H9 (cell line): ENCODE data around the gene GET4. TPM values are rescaled to one million over a fixed set of nuclear protein-coding genes. Genes with fewer than 3 reads are reported as not detected.

ENCODE experiments used
- DNase-seq: peaks from one replicate; pipeline ENCODE4 v3.0.0-alpha.2; 2017
- H2AFZ ChIP-seq: one replicate; pipeline ENCODE4 v1.6.1; 2013; ENCODE audit warnings: mild to moderate bottlenecking, low read length, control low read depth, moderate library complexity
- H2AK5ac ChIP-seq: 2 replicates; pipeline ENCODE4 v1.6.1; 2013; ENCODE audit warnings: low read length, control low read depth, mixed read lengths; ENCODE audit not compliant: insufficient read length
- H2BK120ac ChIP-seq: one replicate; pipeline ENCODE4 v1.6.1; 2013; ENCODE audit warnings: low read depth, mild to moderate bottlenecking, low read length, control low read depth, inconsistent platforms; ENCODE audit not compliant: poor library complexity, severe bottlenecking
- H2BK12ac ChIP-seq: 2 replicates; pipeline ENCODE4 v1.6.1; 2013; ENCODE audit warnings: low read length, control low read depth, mixed read lengths, low read depth; ENCODE audit not compliant: insufficient read length
- H2BK15ac ChIP-seq: 2 replicates; pipeline ENCODE4 v1.6.1; 2013; ENCODE audit warnings: low read depth, low read length, control low read depth
- H2BK20ac ChIP-seq: one replicate; pipeline ENCODE4 v1.6.1; 2013; ENCODE audit warnings: low read depth, mild to moderate bottlenecking, low read length, control low read depth, inconsistent platforms; ENCODE audit not compliant: poor library complexity, severe bottlenecking
- H2BK5ac ChIP-seq: 2 replicates; pipeline ENCODE4 v1.6.1; 2013; ENCODE audit warnings: low read length, control low read depth, mixed read lengths; ENCODE audit not compliant: insufficient read length
- H3K14ac ChIP-seq: 2 replicates; pipeline ENCODE4 v1.6.1; 2013; ENCODE audit warnings: low read length, control low read depth; ENCODE audit not compliant: insufficient read depth
- H3K18ac ChIP-seq: 2 replicates; pipeline ENCODE4 v1.6.1; 2013; ENCODE audit warnings: low read depth, mild to moderate bottlenecking, mixed read lengths, low read length, control low read depth; ENCODE audit not compliant: insufficient read length
- H3K23ac ChIP-seq: 2 replicates; pipeline ENCODE4 v1.6.1; 2013; ENCODE audit warnings: low read length, control low read depth, mixed read lengths, low read depth; ENCODE audit not compliant: insufficient read length
- H3K23me2 ChIP-seq: 2 replicates; pipeline ENCODE4 v1.6.1; 2013; ENCODE audit warnings: low read depth, mild to moderate bottlenecking, mixed read lengths, low read length, control low read depth; ENCODE audit not compliant: insufficient read length, poor library complexity, severe bottlenecking
- H3K27ac ChIP-seq: 2 replicates; pipeline ENCODE4 v1.5.1; 2013; ENCODE audit warnings: low read length, control low read depth, mixed read lengths, low read depth; ENCODE audit not compliant: insufficient read length
- H3K27me3 ChIP-seq: 2 replicates; pipeline ENCODE4 v1.6.1; 2013; ENCODE audit warnings: low read length, control low read depth, inconsistent platforms; ENCODE audit not compliant: insufficient read depth
- H3K4ac ChIP-seq: 2 replicates; pipeline ENCODE4 v1.6.1; 2013; ENCODE audit warnings: low read depth, mild to moderate bottlenecking, control low read depth, inconsistent platforms, low read length, moderate library complexity
- H3K4me1 ChIP-seq: 2 replicates; pipeline ENCODE4 v1.6.1; 2013; ENCODE audit warnings: low read length, control low read depth, inconsistent platforms; ENCODE audit not compliant: insufficient read depth
- H3K4me2 ChIP-seq: 2 replicates; pipeline ENCODE4 v1.6.1; 2013; ENCODE audit warnings: low read length, control low read depth, mixed read lengths; ENCODE audit not compliant: insufficient read length, insufficient read depth
- H3K56ac ChIP-seq: 2 replicates; pipeline ENCODE4 v1.6.1; 2013; ENCODE audit warnings: low read depth, mild to moderate bottlenecking, mixed read lengths, low read length, control low read depth; ENCODE audit not compliant: insufficient read length
- H3K79me1 ChIP-seq: 2 replicates; pipeline ENCODE4 v1.6.1; 2013; ENCODE audit warnings: low read depth, mild to moderate bottlenecking, moderate library complexity, low read length, control low read depth, inconsistent platforms; ENCODE audit not compliant: insufficient read depth, poor library complexity, severe bottlenecking
- H3K79me2 ChIP-seq: 2 replicates; pipeline ENCODE4 v1.6.1; 2013; ENCODE audit warnings: low read length, control low read depth, inconsistent platforms; ENCODE audit not compliant: insufficient read depth
- H3K9ac ChIP-seq: 2 replicates; pipeline ENCODE4 v1.6.1; 2013; ENCODE audit warnings: low read length, control low read depth, mixed read lengths; ENCODE audit not compliant: insufficient read length; ENCODE audit errors: extremely low read depth
- H3K9me3 ChIP-seq: one replicate; pipeline ENCODE4 v1.6.1; 2013; ENCODE audit warnings: low read depth, low read length, inconsistent platforms; ENCODE audit not compliant: control insufficient read depth
- H3T11ph ChIP-seq: one replicate; pipeline ENCODE4 v1.6.1; 2013; ENCODE audit warnings: mild to moderate bottlenecking, low read length, control low read depth, inconsistent platforms
- H4K20me1 ChIP-seq: one replicate; pipeline ENCODE4 v1.6.1; 2013; ENCODE audit not compliant: control insufficient read depth, insufficient read length, insufficient read depth
- H4K5ac ChIP-seq: 2 replicates; pipeline ENCODE4 v1.6.1; 2013; ENCODE audit warnings: low read depth, mild to moderate bottlenecking, mixed read lengths, low read length, control low read depth; ENCODE audit not compliant: insufficient read length
- H4K8ac ChIP-seq: replicated peaks from 2 replicates; pipeline ENCODE4 v1.6.1; 2013; ENCODE audit warnings: low read length, control low read depth, mixed read lengths, low read depth; ENCODE audit not compliant: insufficient read length
- H4K91ac ChIP-seq: 2 replicates; pipeline ENCODE4 v1.6.1; 2013; ENCODE audit warnings: low read depth, mild to moderate bottlenecking, moderate library complexity, mixed read lengths, low read length, control low read depth; ENCODE audit not compliant: insufficient read length
- H3K27ac Mint-ChIP-seq, 3 experiments: 2 replicates in 2 of 3; 3 replicates in 1 of 3; pipeline ENCODE4 v1.8.0; 2020 to 2021; ENCODE audit warnings: mixed read lengths in 3 of 3, mild to moderate bottlenecking in 1 of 3, moderate library complexity in 1 of 3
- H3K27me3 Mint-ChIP-seq: 2 replicates; pipeline ENCODE4 v1.8.0; 2021; ENCODE audit warnings: low read depth, mild to moderate bottlenecking, moderate library complexity, mixed read lengths
- H3K36me3 Mint-ChIP-seq, 3 experiments: 2 replicates in 2 of 3; 3 replicates in 1 of 3; pipeline ENCODE4 v1.8.0; 2020 to 2021; ENCODE audit warnings: low read depth in 3 of 3, mixed read lengths in 3 of 3; ENCODE audit not compliant: insufficient read depth in 1 of 3
- H3K4me1 Mint-ChIP-seq, 2 experiments: 2 replicates each; pipeline ENCODE4 v1.8.0; 2020; ENCODE audit warnings: mixed read lengths in 2 of 2
- H3K4me3 Mint-ChIP-seq, 2 experiments: 2 replicates in 1 of 2; 3 replicates in 1 of 2; pipeline ENCODE4 v1.8.0; 2020 to 2021; ENCODE audit warnings: mild to moderate bottlenecking in 2 of 2, mixed read lengths in 2 of 2, moderate library complexity in 1 of 2
- H3K9me3 Mint-ChIP-seq, 2 experiments: 2 replicates in 1 of 2; 3 replicates in 1 of 2; pipeline ENCODE4 v1.8.0; 2020; ENCODE audit warnings: mild to moderate bottlenecking in 2 of 2, mixed read lengths in 2 of 2, moderate library complexity in 1 of 2
- WGBS: extraction: QIAGEN DNeasy Blood & Tissue Kit; methylation state at CpG from one replicate; pipeline ENCODE4 v1.1.7; 2013; ENCODE audit warnings: missing lambda C conversion rate, low lambda C conversion rate, mixed read lengths; ENCODE audit not compliant: insufficient read length; ENCODE audit errors: extremely low coverage; 5-methylcytosine and 5-hydroxymethylcytosine counted together
- total RNA-seq: library from RNA; stranded (reverse); gene quantifications from 2 replicates; pipeline ENCODE4 v1.2.1, GENCODE V29; 2021
- TF ChIP-seq, protein P1 (sequence below): fragments of 200-600 bp; sonication (generic); conservative IDR thresholded peaks from 3 replicates; pipeline ENCODE4 v1.8.0; 2021; ENCODE audit warnings: antibody characterized with exemption, mild to moderate bottlenecking

GET4 gene
- total RNA-seq, 1 experiment from 2014 or later: 70.2 TPM

- Mint-ChIP-seq H3K4me1 (no peaks in the 10 kb centered on the region), H3K36me3 (peaks cover 39 to 85% (median 73%) of the 10 kb centered on the region in 3 experiments)
- TF ChIP-seq, protein P1, sequence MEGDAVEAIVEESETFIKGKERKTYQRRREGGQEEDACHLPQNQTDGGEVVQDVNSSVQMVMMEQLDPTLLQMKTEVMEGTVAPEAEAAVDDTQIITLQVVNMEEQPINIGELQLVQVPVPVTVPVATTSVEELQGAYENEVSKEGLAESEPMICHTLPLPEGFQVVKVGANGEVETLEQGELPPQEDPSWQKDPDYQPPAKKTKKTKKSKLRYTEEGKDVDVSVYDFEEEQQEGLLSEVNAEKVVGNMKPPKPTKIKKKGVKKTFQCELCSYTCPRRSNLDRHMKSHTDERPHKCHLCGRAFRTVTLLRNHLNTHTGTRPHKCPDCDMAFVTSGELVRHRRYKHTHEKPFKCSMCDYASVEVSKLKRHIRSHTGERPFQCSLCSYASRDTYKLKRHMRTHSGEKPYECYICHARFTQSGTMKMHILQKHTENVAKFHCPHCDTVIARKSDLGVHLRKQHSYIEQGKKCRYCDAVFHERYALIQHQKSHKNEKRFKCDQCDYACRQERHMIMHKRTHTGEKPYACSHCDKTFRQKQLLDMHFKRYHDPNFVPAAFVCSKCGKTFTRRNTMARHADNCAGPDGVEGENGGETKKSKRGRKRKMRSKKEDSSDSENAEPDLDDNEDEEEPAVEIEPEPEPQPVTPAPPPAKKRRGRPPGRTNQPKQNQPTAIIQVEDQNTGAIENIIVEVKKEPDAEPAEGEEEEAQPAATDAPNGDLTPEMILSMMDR: no peak
These were observed 25.1 kb upstream of the GET4 start for GRCh38 chr7:851204-851603.

More at GRCh38 chr7:851204-851603, 25.1 kb upstream of the GET4 start:
- H3K27me3 Mint-ChIP-seq: no peaks in the 10 kb centered on the region
- Histone ChIP-seq H3K14ac (no peak overlapping the region), H3K27me3 (no peaks in the 10 kb centered on the region), H2BK120ac (no peak overlapping the region), H4K20me1 (peaks cover 3% of the 10 kb centered on the region), H4K91ac (no peak overlapping the region), H3T11ph (no peak overlapping the region), H3K4ac (no peak overlapping the region), H3K56ac (no peak overlapping the region), H3K9ac (no peak overlapping the region), H2AK5ac (no peak overlapping the region), H2BK20ac (no peak overlapping the region), H4K8ac (no peak overlapping the region), H3K9me3 (no peaks in the 10 kb centered on the region), H3K18ac (no peak overlapping the region), H2BK12ac (no peak overlapping the region), H4K5ac (no peak overlapping the region), H2AFZ (no peak overlapping the region), H3K23ac (no peak overlapping the region), H2BK15ac (no peak overlapping the region; the same call in 1 of the 2 replicates), H3K4me2 (no peak overlapping the region), H3K79me1 (no peaks in the 10 kb centered on the region), H2BK5ac (no peak overlapping the region), H3K4me1 (no peaks in the 10 kb centered on the region), H3K79me2 (no peaks in the 10 kb centered on the region), H3K23me2 (peaks cover 3% of the 10 kb centered on the region), H3K27ac (no peak overlapping the region)
- H3K9me3 Mint-ChIP-seq: peaks cover 3 to 7% of the 10 kb centered on the region in 2 experiments; a peak in 3 of 5 replicates
- WGBS: no CpG with 5 or more reads among the region's 14 CpGs
- DNase-seq: no peak
- H3K27ac Mint-ChIP-seq: no peak overlapping the region
- no peak overlapping the region for H3K4me3 Mint-ChIP-seq
